Adipocyte (in vitro differentiated cells): ENCODE data around the gene ST6GALNAC4.
"Not testable (repeated sequence)": the region's sequence is repeated elsewhere in the genome, so short reads cannot be mapped to it uniquely, and the experiment has no call there.

Experiments
- DNase-seq: peaks from one replicate; pipeline ENCODE4 v3.0.0-alpha.2; 2015; ENCODE audit warnings: low read depth
- H3K27me3 ChIP-seq: replicated peaks from 2 replicates; pipeline ENCODE4 v1.7.0; 2013; ENCODE audit warnings: mild to moderate bottlenecking, low read length, moderate library complexity; ENCODE audit not compliant: control insufficient read depth, insufficient read depth
- H3K36me3 ChIP-seq: 2 replicates; pipeline ENCODE4 v1.7.0; 2013; ENCODE audit warnings: low read length, mild to moderate bottlenecking, moderate library complexity; ENCODE audit not compliant: control insufficient read depth, insufficient read depth, severe bottlenecking
- H3K4me1 ChIP-seq: 2 replicates; pipeline ENCODE4 v1.7.0; 2013; ENCODE audit warnings: mild to moderate bottlenecking, low read length, moderate library complexity; ENCODE audit not compliant: control insufficient read depth, insufficient read depth
- H3K4me3 ChIP-seq: 2 replicates; pipeline ENCODE4 v1.7.0; 2013; ENCODE audit warnings: mild to moderate bottlenecking, low read length, moderate library complexity
- H3K9ac ChIP-seq: 2 replicates; pipeline ENCODE4 v1.7.0; 2013; ENCODE audit warnings: mild to moderate bottlenecking, low read length, moderate library complexity
- H3K9me3 ChIP-seq: 2 replicates; pipeline ENCODE4 v1.7.0; 2013; ENCODE audit warnings: mild to moderate bottlenecking, low read length, moderate library complexity; ENCODE audit not compliant: control insufficient read depth

Gene ST6GALNAC4

GRCh38 chr9:127871531-127871930 is 45.3 kb downstream of the ST6GALNAC4 start:
- peaks cover 34% of the 10 kb centered on the region for H3K4me1 ChIP-seq
- H3K9ac ChIP-seq = no peak overlapping the region
- no peaks in the 10 kb centered on the region for H3K27me3 ChIP-seq
- peaks cover 54% of the 10 kb centered on the region for H3K36me3 ChIP-seq
- no peaks in the 10 kb centered on the region for H3K9me3 ChIP-seq
- no peak overlapping the region for H3K4me3 ChIP-seq
- no peak for DNase-seq

- H3K4me3 ChIP-seq = no peak overlapping the region
- no peaks in the 10 kb centered on the region for H3K9me3 ChIP-seq
- no peak for DNase-seq
- no peak overlapping the region for H3K9ac ChIP-seq
- no peaks in the 10 kb centered on the region for H3K27me3 ChIP-seq
- peaks cover 55% of the 10 kb centered on the region for H3K36me3 ChIP-seq
- H3K4me1 ChIP-seq = peaks cover 29% of the 10 kb centered on the region
These were observed 46.0 kb downstream of the ST6GALNAC4 start for GRCh38 chr9:127870887-127871286.

GRCh38 chr9:127870153-127870491 is 46.7 kb downstream of the ST6GALNAC4 start:
- H3K27me3 ChIP-seq, H3K4me3 ChIP-seq, H3K9ac ChIP-seq, DNase-seq, H3K9me3 ChIP-seq: not testable (repeated sequence)
- peaks cover 57% of the 10 kb centered on the region for H3K36me3 ChIP-seq
- peaks cover 21% of the 10 kb centered on the region for H3K4me1 ChIP-seq

- Histone ChIP-seq H3K27me3 (no peaks in the 10 kb centered on the region), H3K4me1 (peaks cover 16% of the 10 kb centered on the region), H3K9ac (peak overlapping the region; percentile 74), H3K4me3 (no peak overlapping the region), H3K36me3 (peaks cover 57% of the 10 kb centered on the region), H3K9me3 (no peaks in the 10 kb centered on the region)
- peak; percentile 93 for DNase-seq
These were observed 47.3 kb downstream of the ST6GALNAC4 start for GRCh38 chr9:127869310-127870152.

- Histone ChIP-seq H3K36me3 (peaks cover 57% of the 10 kb centered on the region), H3K4me1 (peaks cover 4% of the 10 kb centered on the region), H3K9me3 (no peaks in the 10 kb centered on the region), H3K27me3 (no peaks in the 10 kb centered on the region), H3K4me3 (no peak overlapping the region), H3K9ac (no peak overlapping the region)
- DNase-seq = no peak
These were observed 48.5 kb downstream of the ST6GALNAC4 start for GRCh38 chr9:127868278-127868902.

GRCh38 chr9:127867356-127868277 is 49.2 kb downstream of the ST6GALNAC4 start:
- Histone ChIP-seq H3K36me3 (peaks cover 52% of the 10 kb centered on the region), H3K4me1 (peaks cover 3% of the 10 kb centered on the region), H3K9me3 (no peaks in the 10 kb centered on the region), H3K27me3 (no peaks in the 10 kb centered on the region), H3K4me3 (no peak overlapping the region), H3K9ac (no peak overlapping the region)
- DNase-seq = no peak

GRCh38 chr9:127866535-127866934 is 50.3 kb downstream of the ST6GALNAC4 start:
- H3K9me3 ChIP-seq = no peaks in the 10 kb centered on the region
- H3K4me3 ChIP-seq = no peak overlapping the region
- H3K4me1 ChIP-seq = peaks cover 3% of the 10 kb centered on the region
- no peaks in the 10 kb centered on the region for H3K27me3 ChIP-seq
- no peak for DNase-seq
- peaks cover 42% of the 10 kb centered on the region for H3K36me3 ChIP-seq
- no peak overlapping the region for H3K9ac ChIP-seq

- Histone ChIP-seq H3K4me1 (peaks cover 3% of the 10 kb centered on the region), H3K27me3 (no peaks in the 10 kb centered on the region), H3K9me3 (no peaks in the 10 kb centered on the region), H3K4me3 (no peak overlapping the region), H3K9ac (no peak overlapping the region), H3K36me3 (peaks cover 35% of the 10 kb centered on the region)
- DNase-seq = no peak
These were observed 51.0 kb downstream of the ST6GALNAC4 start for GRCh38 chr9:127865645-127866464.

GRCh38 chr9:127863191-127863621 is 53.6 kb downstream of the ST6GALNAC4 start:
- H3K4me1 ChIP-seq = peaks cover 10% of the 10 kb centered on the region
- DNase-seq = no peak
- H3K36me3 ChIP-seq = peaks cover 14% of the 10 kb centered on the region
- H3K27me3 ChIP-seq = no peaks in the 10 kb centered on the region
- no peak overlapping the region for H3K4me3 ChIP-seq
- no peak overlapping the region for H3K9ac ChIP-seq
- no peaks in the 10 kb centered on the region for H3K9me3 ChIP-seq

GRCh38 chr9:127862075-127863011 is 54.5 kb downstream of the ST6GALNAC4 start:
- peaks cover 18% of the 10 kb centered on the region for H3K4me1 ChIP-seq
- H3K4me3 ChIP-seq = no peak overlapping the region
- no peaks in the 10 kb centered on the region for H3K9me3 ChIP-seq
- no peak overlapping the region for H3K9ac ChIP-seq
- H3K36me3 ChIP-seq = peaks cover 6% of the 10 kb centered on the region
- DNase-seq = no peak
- H3K27me3 ChIP-seq = no peaks in the 10 kb centered on the region
